ENCODE measurements around the gene ANKMY1. TPM values are rescaled to one million over a fixed set of nuclear protein-coding genes. Genes with fewer than 3 reads are reported as not detected.

Gene ANKMY1, protein sequence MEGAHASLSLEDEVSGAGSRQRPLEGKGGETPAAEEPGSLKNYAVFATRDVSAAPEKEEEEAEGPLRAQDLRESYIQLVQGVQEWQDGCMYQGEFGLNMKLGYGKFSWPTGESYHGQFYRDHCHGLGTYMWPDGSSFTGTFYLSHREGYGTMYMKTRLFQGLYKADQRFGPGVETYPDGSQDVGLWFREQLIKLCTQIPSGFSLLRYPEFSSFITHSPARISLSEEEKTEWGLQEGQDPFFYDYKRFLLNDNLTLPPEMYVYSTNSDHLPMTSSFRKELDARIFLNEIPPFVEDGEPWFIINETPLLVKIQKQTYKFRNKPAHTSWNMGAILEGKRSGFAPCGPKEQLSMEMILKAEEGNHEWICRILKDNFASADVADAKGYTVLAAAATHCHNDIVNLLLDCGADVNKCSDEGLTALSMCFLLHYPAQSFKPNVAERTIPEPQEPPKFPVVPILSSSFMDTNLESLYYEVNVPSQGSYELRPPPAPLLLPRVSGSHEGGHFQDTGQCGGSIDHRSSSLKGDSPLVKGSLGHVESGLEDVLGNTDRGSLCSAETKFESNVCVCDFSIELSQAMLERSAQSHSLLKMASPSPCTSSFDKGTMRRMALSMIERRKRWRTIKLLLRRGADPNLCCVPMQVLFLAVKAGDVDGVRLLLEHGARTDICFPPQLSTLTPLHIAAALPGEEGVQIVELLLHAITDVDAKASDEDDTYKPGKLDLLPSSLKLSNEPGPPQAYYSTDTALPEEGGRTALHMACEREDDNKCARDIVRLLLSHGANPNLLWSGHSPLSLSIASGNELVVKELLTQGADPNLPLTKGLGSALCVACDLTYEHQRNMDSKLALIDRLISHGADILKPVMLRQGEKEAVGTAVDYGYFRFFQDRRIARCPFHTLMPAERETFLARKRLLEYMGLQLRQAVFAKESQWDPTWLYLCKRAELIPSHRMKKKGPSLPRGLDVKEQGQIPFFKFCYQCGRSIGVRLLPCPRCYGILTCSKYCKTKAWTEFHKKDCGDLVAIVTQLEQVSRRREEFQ
- total RNA-seq = 10 to 100 TPM; 13.3 to 15.9 TPM

GRCh38 chr2:240557808-240558207 lies at the start of gene ANKMY1:
Gene ANKMY1 (minus strand): TSS chr2:240557988. CDS start chr2:240557335, 653 bp downstream.
- H3K36me3 Mint-ChIP-seq = peaks cover 42% of the 10 kb centered on the region
- DNase-seq = peak; percentile 85
- H3K9me3 Mint-ChIP-seq = no peaks in the 10 kb centered on the region
- peak within 1 kb of the TSS; percentile 77 for H3K27ac Mint-ChIP-seq
- peaks cover 41% of the 10 kb centered on the region for H3K4me1 Mint-ChIP-seq
- H3K27me3 Mint-ChIP-seq = no peaks in the 10 kb centered on the region
- peak within 1 kb of the TSS; percentile 81 for H3K4me3 Mint-ChIP-seq

DNA sequence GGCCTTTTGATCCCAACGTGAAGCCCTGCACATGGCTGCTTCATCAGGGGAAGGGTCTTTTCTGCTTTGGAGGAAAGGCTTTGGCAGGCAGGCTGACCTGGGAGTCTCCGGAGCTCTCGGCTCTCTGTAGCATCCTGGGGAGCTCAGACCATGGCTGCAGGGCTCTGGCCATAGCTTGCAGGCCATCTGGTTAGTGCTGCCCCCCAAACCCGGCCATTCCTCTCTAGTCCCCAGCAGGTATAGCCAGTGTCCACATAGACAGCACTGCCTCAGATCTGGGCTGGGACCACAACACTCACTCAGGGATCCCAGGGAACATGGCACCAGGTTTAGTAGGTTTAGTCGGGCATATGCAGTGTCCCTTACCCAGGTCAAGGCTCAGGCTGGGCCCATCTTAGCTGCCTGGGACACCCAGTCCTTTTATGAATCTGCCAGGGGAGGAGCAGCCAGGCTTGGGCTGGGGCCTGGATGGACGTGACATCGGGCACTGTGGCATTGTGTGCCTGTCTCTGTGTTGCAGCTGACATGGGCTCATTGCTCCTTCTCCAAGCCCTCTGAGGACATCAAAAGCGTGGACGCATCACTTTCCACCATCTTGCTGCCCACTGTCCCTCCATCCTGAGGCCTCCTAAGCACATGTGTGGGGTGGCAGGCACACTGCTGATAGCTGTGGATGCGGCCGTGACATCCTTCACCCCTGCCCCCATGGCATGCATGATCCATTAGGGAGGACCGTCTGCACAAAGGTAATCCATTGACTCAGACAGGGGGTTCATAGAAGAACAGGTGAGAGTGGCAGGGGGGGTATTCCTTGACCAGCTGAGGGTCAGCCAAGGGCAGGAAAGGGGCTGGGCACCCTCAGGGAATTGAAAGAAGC lies 48.3 kb upstream of the ANKMY1 start:
- DNase-seq = no peak
- Mint-ChIP-seq H3K27me3 (no peaks in the 10 kb centered on the region), H3K36me3 (no peaks in the 10 kb centered on the region), H3K4me3 (no peak overlapping the region), H3K9me3 (no peaks in the 10 kb centered on the region), H3K27ac (no peak overlapping the region), H3K4me1 (peaks cover 7% of the 10 kb centered on the region)

GRCh38 chr2:240604939-240605716 lies 47.3 kb upstream of the ANKMY1 start:
- peaks cover 7% of the 10 kb centered on the region for H3K4me1 Mint-ChIP-seq
- no peak overlapping the region for H3K4me3 Mint-ChIP-seq
- H3K9me3 Mint-ChIP-seq = no peaks in the 10 kb centered on the region
- no peaks in the 10 kb centered on the region for H3K36me3 Mint-ChIP-seq
- H3K27me3 Mint-ChIP-seq = no peaks in the 10 kb centered on the region
- H3K27ac Mint-ChIP-seq = no peak overlapping the region
- no peak for DNase-seq

DNA sequence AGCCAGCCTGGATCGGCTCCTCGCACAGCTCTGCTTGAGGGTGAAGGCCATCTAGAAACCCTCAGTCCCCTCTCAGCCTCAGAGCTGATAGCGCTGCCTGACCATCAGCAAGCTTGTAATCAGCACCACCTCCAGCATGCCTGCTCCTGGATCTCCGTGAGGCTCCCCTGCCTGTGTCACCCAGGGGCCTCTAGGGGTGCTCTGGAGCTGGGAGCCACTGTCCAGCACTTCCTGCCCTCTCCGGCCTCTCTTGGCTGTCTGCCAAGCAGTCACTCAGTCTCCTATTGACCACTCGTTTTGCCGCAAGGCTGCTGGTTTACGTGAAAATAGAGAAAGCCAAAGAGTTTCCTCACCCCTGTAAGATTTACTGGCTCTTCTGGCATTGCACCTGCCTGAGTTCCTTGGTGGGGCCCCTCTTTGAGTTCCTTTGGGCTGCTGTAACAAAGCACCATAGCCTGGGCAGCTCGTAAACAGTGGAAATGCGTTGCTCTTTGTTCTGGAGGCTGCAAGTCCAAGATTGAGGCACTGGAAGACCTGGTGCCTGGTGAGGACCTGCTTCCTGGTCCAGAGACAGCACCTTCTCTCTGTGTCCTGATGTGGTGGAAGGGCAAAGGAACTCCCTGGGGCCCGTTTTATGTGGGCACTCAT lies 46.6 kb upstream of the ANKMY1 start:
- H3K27ac Mint-ChIP-seq = no peak overlapping the region
- no peak overlapping the region for H3K4me3 Mint-ChIP-seq

GRCh38 chr2:240603846-240604245 lies 46.1 kb upstream of the ANKMY1 start:
- Mint-ChIP-seq H3K27ac (no peak overlapping the region), H3K9me3 (no peaks in the 10 kb centered on the region), H3K27me3 (no peaks in the 10 kb centered on the region), H3K4me3 (no peak overlapping the region), H3K36me3 (no peaks in the 10 kb centered on the region), H3K4me1 (peaks cover under 1% of the 10 kb centered on the region)
- DNase-seq = no peak

More for the DNA sequence above, 46.6 kb upstream of the ANKMY1 start:
- Mint-ChIP-seq H3K9me3 (no peaks in the 10 kb centered on the region), H3K27me3 (no peaks in the 10 kb centered on the region), H3K4me1 (peaks cover 6% of the 10 kb centered on the region), H3K36me3 (no peaks in the 10 kb centered on the region)
- no peak for DNase-seq

DNA sequence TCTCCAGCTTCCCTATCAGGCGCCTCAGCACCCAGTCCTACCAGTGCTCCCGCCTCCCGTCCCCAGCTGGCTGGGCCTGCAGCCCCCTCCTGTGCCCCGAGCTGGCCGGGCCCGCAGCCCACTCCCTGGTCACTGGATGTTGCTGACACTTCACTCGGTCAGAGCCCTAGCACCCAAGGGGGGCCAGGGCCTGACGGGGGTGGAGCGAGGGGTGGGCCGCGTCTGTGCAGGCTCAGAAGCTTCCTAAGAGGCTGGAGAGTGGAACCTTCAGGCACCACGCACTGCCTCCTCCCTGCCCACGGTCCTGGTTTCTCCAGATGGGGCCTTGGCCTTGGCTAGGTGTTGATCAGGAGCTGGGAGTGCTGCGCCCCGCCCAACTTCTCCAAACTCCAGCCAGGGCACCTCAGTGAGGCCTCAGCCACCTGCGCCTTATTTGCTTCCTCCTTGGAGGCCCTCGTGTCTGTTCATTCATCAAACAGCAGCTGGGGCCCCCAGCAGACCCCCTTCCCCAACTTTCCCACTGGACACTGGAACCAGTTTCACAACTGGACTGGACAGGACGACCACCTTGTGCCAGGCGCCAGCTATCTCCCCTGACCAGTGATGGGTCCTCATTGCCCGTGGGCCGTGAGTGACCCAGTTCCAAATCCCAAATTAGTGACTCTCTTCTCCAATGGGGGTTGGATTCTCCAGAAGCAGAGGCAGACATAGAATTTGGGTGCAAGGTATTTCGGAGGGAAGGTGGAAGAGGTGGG lies 45.5 kb upstream of the ANKMY1 start:
- DNase-seq = no peak
- H3K36me3 Mint-ChIP-seq = no peaks in the 10 kb centered on the region
- H3K4me3 Mint-ChIP-seq = no peak overlapping the region
- H3K27ac Mint-ChIP-seq = no peak overlapping the region
- H3K27me3 Mint-ChIP-seq = no peaks in the 10 kb centered on the region
- no peaks in the 10 kb centered on the region for H3K9me3 Mint-ChIP-seq
- H3K4me1 Mint-ChIP-seq = no peaks in the 10 kb centered on the region

DNA sequence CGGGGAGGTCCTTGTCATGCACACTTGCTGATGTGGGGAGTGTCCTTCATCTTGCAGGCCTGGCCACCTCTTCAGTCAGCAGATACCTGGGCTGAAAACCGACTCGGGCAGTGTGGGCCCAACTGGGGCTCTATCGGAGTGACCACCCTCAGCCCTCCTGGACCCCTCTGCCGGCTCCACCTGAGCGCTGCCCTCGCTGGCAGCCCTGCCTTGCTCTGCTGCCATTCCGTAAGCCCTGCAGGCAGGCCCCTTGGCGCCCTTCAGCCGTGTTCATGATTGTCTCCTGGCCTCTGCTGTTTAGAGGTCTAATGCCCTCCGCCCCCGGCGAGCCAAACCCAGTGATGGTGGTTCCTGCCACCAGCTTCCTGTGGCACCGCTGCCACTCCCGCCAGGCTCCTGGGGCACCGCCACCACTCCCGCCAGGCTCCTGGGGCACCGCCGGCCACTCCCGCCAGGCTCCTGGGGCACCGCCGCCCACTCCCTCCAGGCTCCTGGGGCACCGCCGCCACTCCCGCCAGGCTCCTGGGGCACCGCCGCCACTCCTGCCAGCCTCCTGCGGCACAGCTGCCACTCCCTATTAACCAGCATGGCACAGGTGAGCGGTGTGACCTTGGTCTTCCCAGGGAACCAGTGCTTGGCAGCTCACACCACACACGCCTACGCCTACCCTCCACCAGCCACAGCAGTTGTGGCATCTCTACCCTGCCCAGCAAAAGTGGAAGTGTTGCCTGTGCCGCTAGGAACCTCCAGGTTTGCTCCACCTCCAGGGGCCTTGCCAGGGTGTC lies 44.7 kb upstream of the ANKMY1 start:
- Mint-ChIP-seq H3K4me1 (no peaks in the 10 kb centered on the region), H3K27me3 (no peaks in the 10 kb centered on the region), H3K27ac (no peak overlapping the region), H3K36me3 (no peaks in the 10 kb centered on the region), H3K9me3 (no peaks in the 10 kb centered on the region), H3K4me3 (no peak overlapping the region)
- DNase-seq = no peak

DNA sequence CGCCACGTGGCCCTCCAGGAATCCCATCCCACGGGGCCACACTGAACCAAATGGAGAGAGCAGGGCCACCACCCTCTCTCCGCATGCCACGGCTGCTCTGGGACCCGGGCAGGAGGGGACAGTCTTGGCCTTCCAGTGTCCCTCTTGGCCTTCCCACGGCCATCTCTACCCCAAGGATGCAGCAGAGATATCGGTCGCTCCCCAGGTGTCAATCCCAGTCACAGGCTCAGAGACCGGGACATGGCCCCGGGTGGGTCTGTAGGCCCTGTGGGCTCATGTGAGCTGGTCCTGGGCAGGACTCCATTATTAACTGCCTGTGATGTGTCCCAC lies 44.0 kb upstream of the ANKMY1 start:
- Mint-ChIP-seq H3K4me3 (no peak overlapping the region), H3K27me3 (no peaks in the 10 kb centered on the region), H3K9me3 (no peaks in the 10 kb centered on the region), H3K36me3 (no peaks in the 10 kb centered on the region), H3K4me1 (no peaks in the 10 kb centered on the region), H3K27ac (no peak overlapping the region)
- DNase-seq = no peak

DNA sequence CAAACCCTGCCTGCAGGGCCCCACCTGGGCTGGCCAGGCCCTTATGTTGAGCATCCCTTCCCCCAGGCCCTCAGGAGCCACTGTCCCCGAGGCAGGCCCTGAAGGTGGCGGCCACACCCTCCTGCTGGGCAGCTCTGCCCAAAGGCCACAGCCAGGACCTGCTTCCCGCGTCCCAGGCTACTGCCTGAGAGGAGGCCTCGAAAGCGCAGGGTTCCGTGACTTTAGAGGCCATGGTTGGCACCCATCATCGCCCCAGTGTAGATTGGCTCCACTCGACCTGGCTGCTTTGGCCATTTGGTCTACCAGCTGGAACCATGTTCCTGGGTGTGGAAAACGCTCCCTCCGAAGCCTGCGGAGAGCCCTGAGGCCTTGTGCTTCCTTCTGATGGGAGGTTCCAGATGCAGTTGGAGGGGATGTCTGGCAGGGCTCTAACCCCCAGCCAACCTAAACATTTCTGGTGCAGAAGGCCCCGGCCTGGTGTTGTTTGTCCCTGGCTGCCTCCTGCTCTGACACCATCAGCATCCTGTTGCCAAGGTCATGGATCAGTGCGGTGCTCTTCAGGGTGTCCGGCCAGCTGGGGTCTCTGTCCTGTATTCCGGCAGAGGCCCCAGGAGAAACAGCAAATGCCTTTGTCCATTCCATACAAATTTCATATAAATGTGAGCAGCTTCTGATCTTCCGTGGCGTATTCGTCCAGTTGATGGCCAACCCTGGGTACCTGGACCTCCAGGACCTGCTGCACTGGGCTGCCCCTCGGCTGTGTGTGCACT lies 43.5 kb upstream of the ANKMY1 start:
- no peaks in the 10 kb centered on the region for H3K36me3 Mint-ChIP-seq
- no peaks in the 10 kb centered on the region for H3K9me3 Mint-ChIP-seq
- no peak for DNase-seq
- no peak overlapping the region for H3K4me3 Mint-ChIP-seq
- no peaks in the 10 kb centered on the region for H3K4me1 Mint-ChIP-seq
- no peak overlapping the region for H3K27ac Mint-ChIP-seq
- H3K27me3 Mint-ChIP-seq = no peaks in the 10 kb centered on the region

- no peak for DNase-seq
- no peaks in the 10 kb centered on the region for H3K9me3 Mint-ChIP-seq
- H3K27ac Mint-ChIP-seq = no peak overlapping the region
- H3K36me3 Mint-ChIP-seq = no peaks in the 10 kb centered on the region
- H3K4me1 Mint-ChIP-seq = no peaks in the 10 kb centered on the region
- H3K27me3 Mint-ChIP-seq = no peaks in the 10 kb centered on the region
- no peak overlapping the region for H3K4me3 Mint-ChIP-seq
Observed at GRCh38 chr2:240600451-240600961, 42.7 kb upstream of the ANKMY1 start.

- no peaks in the 10 kb centered on the region for H3K4me1 Mint-ChIP-seq
- no peak overlapping the region for H3K27ac Mint-ChIP-seq
Observed at GRCh38 chr2:240599141-240599583, 41.4 kb upstream of the ANKMY1 start.

More at GRCh38 chr2:240599141-240599583, 41.4 kb upstream of the ANKMY1 start:
- DNase-seq = no peak
- Mint-ChIP-seq H3K27me3 (no peaks in the 10 kb centered on the region), H3K9me3 (no peaks in the 10 kb centered on the region), H3K4me3 (no peak overlapping the region), H3K36me3 (no peaks in the 10 kb centered on the region)

All from activated naive CD8-positive, alpha-beta T cell treated with anti-CD3 and anti-CD28 coated beads for 36 hours (primary cell).